ENCODE results near the gene IL36A. TPM values are rescaled to one million over a fixed set of nuclear protein-coding genes. Genes with fewer than 3 reads are reported as not detected.
A peak's percentile ranks its signal among the peaks of the same experiment; 100 is the strongest.

IL36A gene
- total and polyA plus RNA-seq, 3 experiments from 2014 or later = not detected

GRCh38 chr2:113021312-113021711 is 16.1 kb downstream of the IL36A start:
- Mint-ChIP-seq H3K36me3 (peaks cover 0 to 8% (median 0%) of the 10 kb centered on the region in 3 donors), H3K4me3 (no peak overlapping the region), H3K9me3 (peaks cover 0 to 9% (median 4%) of the 10 kb centered on the region in 5 donors), H3K27ac (no peak overlapping the region), H3K27me3 (peaks cover 20 to 65% of the 10 kb centered on the region in 2 donors), H3K4me1 (no peaks in the 10 kb centered on the region)
- Histone ChIP-seq H3K4me1 (ENCODE audit: insufficient read depth, low read length) (no peaks in the 10 kb centered on the region), H3K27me3 (ENCODE audit: insufficient read depth, low read length, poor library complexity, severe bottlenecking) (no peaks in the 10 kb centered on the region), H3K9me3 (ENCODE audit: low read length) (no peaks in the 10 kb centered on the region), H3K36me3 (ENCODE audit: insufficient read depth, low read length) (no peaks in the 10 kb centered on the region), H3K27ac (ENCODE audit: low read depth, low read length) (no peak overlapping the region), H3K4me3 (ENCODE audit: low read length) (no peak overlapping the region)
- ChIA-PET POLR2A (no interaction called here), CTCF (no interaction called here)
- DNase-seq = no peak

GRCh38 chr2:113024764-113025163 is 19.5 kb downstream of the IL36A start:
- Mint-ChIP-seq H3K9me3 (no peaks in the 10 kb centered on the region), H3K27me3 (peaks cover 21 to 46% of the 10 kb centered on the region in 2 donors), H3K36me3 (peaks cover 0 to under 1% (median 0%) of the 10 kb centered on the region in 3 donors), H3K4me1 (no peaks in the 10 kb centered on the region), H3K4me3 (no peak overlapping the region), H3K27ac (no peak overlapping the region)
- POLR2A ChIA-PET = no interaction called here
- DNase-seq = no peak
- no peaks in the 10 kb centered on the region for H3K9me3 ChIP-seq (ENCODE audit: low read length)
- no peaks in the 10 kb centered on the region for H3K27me3 ChIP-seq (ENCODE audit: insufficient read depth, low read length, poor library complexity, severe bottlenecking)
- CTCF ChIA-PET = no interaction called here
- no peaks in the 10 kb centered on the region for H3K36me3 ChIP-seq (ENCODE audit: insufficient read depth, low read length)
- no peak overlapping the region for H3K4me3 ChIP-seq (ENCODE audit: low read length)
- H3K4me1 ChIP-seq (ENCODE audit: insufficient read depth, low read length) = no peaks in the 10 kb centered on the region
- no peak overlapping the region for H3K27ac ChIP-seq (ENCODE audit: low read depth, low read length)

DNA sequence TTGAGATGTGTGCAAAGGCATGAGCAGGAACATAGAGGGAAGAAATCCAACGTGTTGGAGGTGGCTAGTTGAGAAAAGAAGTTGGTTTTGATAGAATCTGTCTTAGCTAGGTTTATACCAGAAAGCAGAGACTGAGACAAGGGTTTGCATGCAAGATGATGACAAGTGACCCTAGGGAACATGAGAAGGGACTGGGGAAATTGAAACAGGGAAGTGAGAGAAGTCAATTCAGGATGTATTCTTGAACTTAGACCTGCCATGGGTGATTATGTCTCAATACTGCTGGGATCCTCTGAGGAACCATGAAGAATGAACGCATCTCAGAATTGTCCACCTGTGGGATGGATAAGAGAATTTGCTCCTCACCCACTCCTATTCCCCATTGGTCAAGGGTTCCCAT is 20.5 kb downstream of the IL36A start:
- POLR2A ChIA-PET = no interaction called here
- no peaks in the 10 kb centered on the region for H3K4me1 Mint-ChIP-seq
- CTCF ChIA-PET = no interaction called here

GRCh38 chr2:113027691-113028090 is 22.4 kb downstream of the IL36A start:
- Mint-ChIP-seq H3K27me3 (peaks cover 19 to 33% of the 10 kb centered on the region in 2 donors), H3K36me3 (no peaks in the 10 kb centered on the region), H3K4me1 (no peaks in the 10 kb centered on the region), H3K4me3 (no peak overlapping the region), H3K27ac (no peak overlapping the region), H3K9me3 (no peaks in the 10 kb centered on the region)
- no peak for DNase-seq
- Histone ChIP-seq H3K9me3 (ENCODE audit: low read length) (no peaks in the 10 kb centered on the region), H3K4me1 (ENCODE audit: insufficient read depth, low read length) (no peaks in the 10 kb centered on the region), H3K27me3 (ENCODE audit: insufficient read depth, low read length, poor library complexity, severe bottlenecking) (no peaks in the 10 kb centered on the region), H3K36me3 (ENCODE audit: insufficient read depth, low read length) (no peaks in the 10 kb centered on the region), H3K4me3 (ENCODE audit: low read length) (no peak overlapping the region), H3K27ac (ENCODE audit: low read depth, low read length) (no peak overlapping the region)
- CTCF ChIA-PET = no interaction called here
- POLR2A ChIA-PET = no interaction called here

More for the DNA sequence above, 20.5 kb downstream of the IL36A start:
- no peak overlapping the region for H3K27ac Mint-ChIP-seq
- no peaks in the 10 kb centered on the region for H3K4me1 ChIP-seq (ENCODE audit: insufficient read depth, low read length)
- peaks cover 20 to 42% of the 10 kb centered on the region in 2 donors for H3K27me3 Mint-ChIP-seq
- no peaks in the 10 kb centered on the region for H3K36me3 ChIP-seq (ENCODE audit: insufficient read depth, low read length)
- no peaks in the 10 kb centered on the region for H3K27me3 ChIP-seq (ENCODE audit: insufficient read depth, low read length, poor library complexity, severe bottlenecking)
- no peak overlapping the region for H3K4me3 ChIP-seq (ENCODE audit: low read length)
- no peak for DNase-seq
- no peaks in the 10 kb centered on the region for H3K36me3 Mint-ChIP-seq
- no peak overlapping the region for H3K4me3 Mint-ChIP-seq
- no peaks in the 10 kb centered on the region for H3K9me3 ChIP-seq (ENCODE audit: low read length)
- H3K27ac ChIP-seq (ENCODE audit: low read depth, low read length) = no peak overlapping the region
- H3K9me3 Mint-ChIP-seq = no peaks in the 10 kb centered on the region

DNA sequence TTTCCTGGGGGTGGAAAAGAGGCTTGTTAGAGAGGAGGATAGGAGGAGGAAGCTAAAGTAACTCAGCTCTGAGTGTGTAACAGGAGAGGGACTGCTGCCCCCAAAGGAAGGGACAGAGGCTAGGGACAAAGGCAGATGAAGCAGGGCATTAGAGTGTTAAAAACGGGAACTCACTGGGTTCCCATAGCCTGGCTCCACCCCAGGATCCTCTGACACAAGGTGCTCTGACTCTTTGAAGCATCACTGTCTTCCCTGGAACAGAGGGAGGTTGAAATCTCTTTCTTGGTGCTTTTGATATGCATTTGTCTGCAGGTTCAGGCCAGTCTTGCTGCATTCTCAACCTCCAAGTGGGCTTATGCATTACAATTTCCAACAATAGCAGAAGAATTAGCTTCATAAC is 22.9 kb downstream of the IL36A start:
- Histone ChIP-seq H3K4me1 (ENCODE audit: insufficient read depth, low read length) (no peaks in the 10 kb centered on the region), H3K27me3 (ENCODE audit: insufficient read depth, low read length, poor library complexity, severe bottlenecking) (no peaks in the 10 kb centered on the region), H3K9me3 (ENCODE audit: low read length) (no peaks in the 10 kb centered on the region), H3K36me3 (ENCODE audit: insufficient read depth, low read length) (no peaks in the 10 kb centered on the region), H3K4me3 (ENCODE audit: low read length) (no peak overlapping the region), H3K27ac (ENCODE audit: low read depth, low read length) (no peak overlapping the region)
- no peak for DNase-seq
- POLR2A ChIA-PET = no interaction called here
- H3K27ac Mint-ChIP-seq = no peak overlapping the region
- no peaks in the 10 kb centered on the region for H3K36me3 Mint-ChIP-seq
- no peaks in the 10 kb centered on the region for H3K4me1 Mint-ChIP-seq
- no peak overlapping the region for H3K4me3 Mint-ChIP-seq
- peaks cover 19 to 32% of the 10 kb centered on the region in 2 donors for H3K27me3 Mint-ChIP-seq
- H3K9me3 Mint-ChIP-seq = no peaks in the 10 kb centered on the region
- CTCF ChIA-PET = no interaction called here

GRCh38 chr2:113032737-113033136 is 27.5 kb downstream of the IL36A start:
- no peaks in the 10 kb centered on the region for H3K36me3 Mint-ChIP-seq
- no peak for DNase-seq
- no peaks in the 10 kb centered on the region for H3K9me3 ChIP-seq (ENCODE audit: low read length)
- no peak overlapping the region for H3K4me3 Mint-ChIP-seq
- POLR2A ChIA-PET = no interaction called here
- no peaks in the 10 kb centered on the region for H3K9me3 Mint-ChIP-seq
- H3K27ac ChIP-seq (ENCODE audit: low read depth, low read length) = no peak overlapping the region
- H3K4me1 ChIP-seq (ENCODE audit: insufficient read depth, low read length) = no peaks in the 10 kb centered on the region
- CTCF ChIA-PET = no interaction called here
- H3K27me3 ChIP-seq (ENCODE audit: insufficient read depth, low read length, poor library complexity, severe bottlenecking) = no peaks in the 10 kb centered on the region
- no peak overlapping the region for H3K4me3 ChIP-seq (ENCODE audit: low read length)
- H3K4me1 Mint-ChIP-seq = no peaks in the 10 kb centered on the region
- peaks cover 12 to 25% of the 10 kb centered on the region in 2 donors for H3K27me3 Mint-ChIP-seq
- no peaks in the 10 kb centered on the region for H3K36me3 ChIP-seq (ENCODE audit: insufficient read depth, low read length)
- H3K27ac Mint-ChIP-seq = no peak overlapping the region

GRCh38 chr2:113034016-113034415 is 28.8 kb downstream of the IL36A start:
- no peak overlapping the region for H3K4me3 ChIP-seq (ENCODE audit: low read length)
- ChIA-PET POLR2A (no interaction called here), CTCF (no interaction called here)

DNA sequence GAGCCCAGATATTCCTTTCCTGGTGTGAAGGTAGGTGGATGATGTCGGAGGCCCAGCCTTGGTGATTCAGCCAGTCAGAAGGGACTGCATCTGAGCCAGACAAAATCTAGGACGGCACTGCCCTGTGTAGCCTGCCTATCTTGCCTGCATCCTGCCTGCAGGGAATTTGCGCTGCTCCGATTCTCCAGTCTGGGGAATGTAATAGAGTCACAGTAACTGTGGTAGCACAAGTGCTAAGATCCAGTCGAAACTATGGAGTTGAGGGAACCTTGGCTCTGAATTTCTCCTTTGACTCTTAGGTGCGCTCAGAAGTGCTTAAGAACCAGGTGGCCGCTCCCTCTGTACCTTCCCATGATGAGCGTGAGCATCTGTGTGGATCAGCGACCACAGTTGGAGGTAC is 31.5 kb downstream of the IL36A start:
- ChIA-PET CTCF (no interaction called here), POLR2A (no interaction called here)

More at GRCh38 chr2:113034016-113034415, 28.8 kb downstream of the IL36A start:
- Mint-ChIP-seq H3K36me3 (no peaks in the 10 kb centered on the region), H3K9me3 (no peaks in the 10 kb centered on the region), H3K27me3 (peaks cover 9 to 34% of the 10 kb centered on the region in 2 donors), H3K4me3 (no peak overlapping the region), H3K27ac (peak overlapping the region in 1 of 8 donors; percentile 79), H3K4me1 (no peaks in the 10 kb centered on the region)
- Histone ChIP-seq H3K27me3 (ENCODE audit: insufficient read depth, low read length, poor library complexity, severe bottlenecking) (no peaks in the 10 kb centered on the region), H3K9me3 (ENCODE audit: low read length) (no peaks in the 10 kb centered on the region), H3K4me1 (ENCODE audit: insufficient read depth, low read length) (no peaks in the 10 kb centered on the region), H3K36me3 (ENCODE audit: insufficient read depth, low read length) (no peaks in the 10 kb centered on the region), H3K27ac (ENCODE audit: low read depth, low read length) (no peak overlapping the region)
- no peak for DNase-seq

DNA sequence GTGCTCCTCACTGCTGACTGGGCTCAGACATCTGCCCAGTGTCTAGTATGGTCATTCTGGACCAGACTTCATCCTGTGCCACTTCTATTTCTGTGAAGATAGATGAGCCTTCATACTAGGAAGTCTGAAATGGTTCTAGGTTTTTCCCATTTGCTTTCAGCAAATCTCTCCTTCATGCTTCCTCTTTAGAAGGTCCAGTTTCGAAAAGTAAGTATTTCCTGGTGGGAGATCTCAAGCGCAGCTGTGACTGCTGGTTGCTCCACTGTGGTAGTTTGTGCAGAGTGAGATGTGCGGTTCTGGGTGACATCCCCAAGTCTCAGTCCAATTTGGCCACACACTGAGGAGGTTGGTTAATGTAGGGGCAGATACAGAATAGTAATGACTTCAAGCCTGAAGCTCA is 33.0 kb downstream of the IL36A start:
- H3K4me3 Mint-ChIP-seq = peak overlapping the region in 1 of 7 donors; percentile 59
- Histone ChIP-seq H3K27ac (ENCODE audit: low read depth, low read length) (no peak overlapping the region), H3K4me1 (ENCODE audit: insufficient read depth, low read length) (no peaks in the 10 kb centered on the region), H3K9me3 (ENCODE audit: low read length) (no peaks in the 10 kb centered on the region), H3K4me3 (ENCODE audit: low read length) (no peak overlapping the region), H3K36me3 (ENCODE audit: insufficient read depth, low read length) (no peaks in the 10 kb centered on the region), H3K27me3 (ENCODE audit: insufficient read depth, low read length, poor library complexity, severe bottlenecking) (no peaks in the 10 kb centered on the region)
- peaks cover 0 to 4% (median 0%) of the 10 kb centered on the region in 5 donors for H3K9me3 Mint-ChIP-seq
- ChIA-PET POLR2A (no interaction called here), CTCF (no interaction called here)
- peak overlapping the region in 1 of 8 donors; percentile 12 for H3K27ac Mint-ChIP-seq
- DNase-seq = no peak
- peaks cover 0 to 6% (median 0%) of the 10 kb centered on the region in 3 donors for H3K4me1 Mint-ChIP-seq
- H3K36me3 Mint-ChIP-seq = no peaks in the 10 kb centered on the region
- peaks cover 11 to 30% of the 10 kb centered on the region in 2 donors for H3K27me3 Mint-ChIP-seq

More for the DNA sequence above, 31.5 kb downstream of the IL36A start:
- Mint-ChIP-seq H3K27ac (no peak overlapping the region), H3K9me3 (no peaks in the 10 kb centered on the region), H3K36me3 (no peaks in the 10 kb centered on the region), H3K4me3 (no peak overlapping the region), H3K27me3 (peaks cover 7 to 28% of the 10 kb centered on the region in 2 donors), H3K4me1 (peaks cover 0 to 6% (median 0%) of the 10 kb centered on the region in 3 donors)
- no peak overlapping the region for H3K4me3 ChIP-seq (ENCODE audit: low read length)
- H3K9me3 ChIP-seq (ENCODE audit: low read length) = no peaks in the 10 kb centered on the region
- no peak for DNase-seq
- H3K27ac ChIP-seq (ENCODE audit: low read depth, low read length) = no peak overlapping the region
- no peaks in the 10 kb centered on the region for H3K36me3 ChIP-seq (ENCODE audit: insufficient read depth, low read length)
- no peaks in the 10 kb centered on the region for H3K4me1 ChIP-seq (ENCODE audit: insufficient read depth, low read length)
- H3K27me3 ChIP-seq (ENCODE audit: insufficient read depth, low read length, poor library complexity, severe bottlenecking) = no peaks in the 10 kb centered on the region

Measured in CD8-positive, alpha-beta memory T cell (primary cell).